NCI-H1436 treated with DMSO at 0.1 percent for 48 hours (cell line): ENCODE results near the gene TMED9.

Experiments used
- DNase-seq: peaks from one replicate; lab custom pipeline; 2025; lab: John Stamatoyannopoulos, UW

Gene TMED9

DNA sequence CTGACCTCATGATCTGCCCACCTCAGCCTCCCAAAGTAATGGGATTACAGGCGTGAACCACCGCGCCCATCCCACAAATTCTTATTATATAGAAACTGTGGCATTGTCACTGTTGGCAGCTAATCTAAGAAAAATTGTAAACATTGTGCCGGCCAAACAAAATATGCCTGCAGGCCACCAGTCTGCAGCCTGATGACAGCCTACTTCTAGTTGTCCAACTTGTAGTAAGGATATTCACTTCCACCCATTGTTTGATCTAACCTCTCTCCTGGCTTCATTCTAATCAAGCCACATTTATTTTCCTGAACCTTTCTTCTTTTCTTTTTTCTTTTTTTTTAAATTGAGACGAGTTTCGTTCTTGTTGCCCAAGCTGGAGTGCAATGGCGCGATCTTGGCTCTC, 13.7 kb upstream of the TMED9 start:
- DNase-seq = no peak

DNA sequence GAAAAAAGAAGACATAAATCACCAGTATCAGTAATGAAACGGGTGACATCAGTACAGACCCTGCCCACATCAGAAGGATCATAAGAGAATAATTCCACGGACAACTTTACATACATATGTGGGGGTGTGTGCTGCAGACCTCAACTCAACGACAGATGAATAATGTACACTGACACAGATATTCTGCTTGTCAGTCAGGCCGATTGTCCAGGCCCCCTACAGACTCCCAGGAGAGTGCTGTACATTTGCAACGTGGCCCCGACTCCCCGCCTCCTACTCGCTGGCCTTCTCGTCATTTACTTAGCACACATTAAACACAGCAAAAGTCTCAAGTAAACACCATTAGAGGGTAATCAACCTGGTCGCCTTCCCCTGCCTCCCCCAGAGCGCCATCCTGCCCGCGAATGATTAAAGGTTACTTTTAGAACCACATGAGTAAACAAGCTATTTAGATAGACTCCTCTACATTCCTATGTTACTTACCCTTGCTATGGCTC, 3.5 kb upstream of the TMED9 start:
- no peak for DNase-seq

DNA sequence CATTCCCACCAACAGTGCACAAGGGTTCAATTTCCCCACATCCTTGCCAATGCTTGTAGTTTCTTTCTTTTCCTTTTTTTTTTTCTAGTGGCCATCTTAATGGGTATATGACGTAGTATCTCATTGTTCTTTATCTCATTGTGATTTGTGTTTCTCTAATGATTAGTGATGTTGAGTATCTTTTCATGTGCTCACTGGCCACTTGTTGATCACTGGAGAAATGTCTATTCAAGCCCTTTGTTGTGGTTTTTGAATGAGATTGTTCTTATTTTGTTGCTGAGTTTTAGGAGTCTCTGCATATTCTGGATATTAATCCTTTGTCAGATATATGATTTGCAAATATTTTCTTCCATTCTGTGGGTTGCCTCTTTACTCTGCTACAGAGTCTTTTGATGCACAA, 1.6 kb upstream of the TMED9 start:
- no peak for DNase-seq

DNA sequence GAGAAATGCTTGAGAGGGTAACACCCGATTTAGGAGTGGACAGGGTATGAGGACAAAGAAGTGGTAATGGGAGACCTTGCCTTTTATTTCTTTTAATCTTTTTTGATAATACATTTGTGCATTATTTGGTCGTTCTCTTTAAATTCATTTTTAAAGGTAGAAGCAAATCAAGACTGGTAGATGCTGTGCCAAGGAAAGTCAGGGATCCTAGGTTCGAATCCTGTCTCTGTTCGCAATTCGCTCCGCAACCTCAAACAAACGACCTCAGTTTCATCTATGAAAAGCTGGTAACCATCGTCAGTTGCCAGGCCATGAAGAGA, 353 bp upstream of the TMED9 start:
- no peak for DNase-seq

DNA sequence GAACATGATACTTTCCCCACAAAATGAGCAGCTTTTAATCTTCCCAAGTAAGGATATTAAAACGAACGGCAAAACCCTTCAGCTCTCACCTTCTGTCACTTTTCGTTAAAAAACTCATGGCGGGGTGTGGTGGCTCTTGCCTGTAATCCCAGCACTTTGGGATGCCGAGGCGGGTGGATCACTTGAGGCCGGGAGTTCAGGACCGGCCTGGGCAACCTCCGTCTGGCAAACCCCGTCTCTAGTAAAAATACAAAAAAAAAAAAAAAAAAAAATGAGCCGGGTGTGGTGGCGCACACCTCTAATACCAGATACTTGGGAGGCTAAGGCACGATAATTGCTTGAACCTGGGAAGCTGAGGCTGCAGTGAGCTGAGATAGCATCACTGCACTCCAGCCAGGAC, 902 bp downstream of the TMED9 start:
- DNase-seq = no peak

DNA sequence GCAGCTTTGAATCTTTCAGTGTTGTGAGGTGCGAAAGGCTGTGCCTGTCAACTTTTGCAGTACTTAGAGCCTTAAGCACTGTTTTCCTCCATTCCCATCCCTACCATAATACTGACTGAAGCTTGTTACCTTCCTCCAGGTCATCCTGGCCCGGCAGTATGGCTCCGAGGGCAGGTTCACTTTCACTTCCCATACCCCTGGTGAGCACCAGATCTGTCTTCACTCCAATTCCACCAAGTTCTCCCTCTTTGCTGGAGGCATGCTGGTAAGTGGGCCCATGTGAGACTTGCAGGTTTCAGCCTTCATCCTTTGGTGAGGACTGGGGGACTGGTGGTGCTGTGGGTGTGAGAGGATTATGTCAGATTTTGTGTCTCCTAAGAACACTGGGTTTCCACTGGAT, 1.5 kb downstream of the TMED9 start:
- DNase-seq = no peak

DNA sequence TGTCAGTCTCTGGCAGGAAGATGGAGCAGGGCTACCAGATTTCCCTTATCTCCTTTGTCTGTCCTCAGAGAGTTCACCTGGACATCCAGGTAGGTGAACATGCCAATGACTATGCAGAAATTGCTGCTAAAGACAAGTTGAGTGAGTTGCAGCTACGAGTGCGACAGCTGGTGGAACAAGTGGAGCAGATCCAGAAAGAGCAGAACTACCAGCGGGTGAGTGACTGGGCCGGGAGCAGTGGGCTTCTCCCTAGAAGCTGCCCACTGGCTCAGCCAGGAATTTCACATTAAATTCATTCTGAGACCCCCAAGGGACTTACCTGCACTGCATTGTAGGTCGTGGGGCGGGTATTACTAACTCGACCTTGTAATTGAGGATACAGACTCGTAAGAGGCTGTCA, 2.1 kb downstream of the TMED9 start:
- no peak for DNase-seq

DNA sequence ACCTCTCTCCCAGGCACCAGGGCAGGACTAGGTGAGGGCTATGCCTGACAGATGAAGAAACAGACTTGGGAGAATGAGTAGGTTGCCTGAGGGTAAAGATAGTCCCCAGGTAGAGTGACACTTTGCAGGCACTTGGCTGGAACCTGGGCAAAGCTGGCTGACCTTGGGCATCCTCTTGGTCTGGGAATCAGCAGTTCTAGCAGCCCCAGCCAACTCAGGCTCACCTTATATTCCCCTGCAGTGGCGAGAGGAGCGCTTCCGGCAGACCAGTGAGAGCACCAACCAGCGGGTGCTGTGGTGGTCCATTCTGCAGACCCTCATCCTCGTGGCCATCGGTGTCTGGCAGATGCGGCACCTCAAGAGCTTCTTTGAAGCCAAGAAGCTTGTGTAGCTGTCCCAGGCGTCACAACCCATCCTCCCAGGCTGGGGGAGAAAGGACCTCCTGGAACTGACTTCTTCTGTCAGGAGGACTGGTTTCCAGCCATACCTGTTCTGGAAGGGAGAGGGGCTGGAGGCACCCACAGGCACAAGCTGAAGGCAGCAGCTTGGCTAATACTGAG, 3.1 kb downstream of the TMED9 start:
- DNase-seq = no peak

DNA sequence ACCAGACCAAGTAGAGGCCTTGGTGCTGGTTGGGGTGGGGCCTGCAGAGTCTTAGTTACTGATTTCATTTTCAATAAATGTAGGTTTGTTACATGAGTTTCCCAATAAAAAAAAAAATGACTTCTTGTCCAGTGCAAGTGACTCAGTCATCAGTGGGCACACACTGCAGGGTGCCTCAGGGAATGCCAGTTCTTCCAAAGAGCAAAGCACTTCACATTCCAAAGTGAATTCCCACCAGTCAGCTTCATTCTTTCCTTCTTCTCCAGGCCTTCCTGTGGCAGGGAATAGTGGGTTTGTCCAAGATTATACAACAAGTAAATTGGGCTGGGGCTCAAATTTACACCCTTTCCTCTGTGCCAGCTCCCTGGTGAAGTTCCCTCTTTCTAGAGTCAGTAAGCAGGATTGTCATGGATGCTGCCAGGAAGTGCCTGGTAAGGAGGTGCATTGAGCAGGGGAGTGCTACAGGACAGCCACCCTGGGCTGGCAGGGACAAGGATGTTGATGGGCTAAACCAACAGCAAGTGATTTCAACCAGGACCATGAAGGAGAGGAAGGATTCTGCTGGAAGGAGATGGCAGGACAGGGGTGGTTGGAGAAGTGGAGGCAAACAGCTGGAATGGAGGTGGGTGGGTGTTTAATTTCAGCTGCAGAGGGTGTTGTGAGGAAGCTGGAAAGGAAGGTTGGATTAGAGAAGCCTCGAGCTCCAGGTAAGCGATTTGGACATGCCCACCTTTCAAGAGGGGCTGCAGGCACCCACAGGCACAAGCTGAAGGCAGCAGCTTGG, 4.2 kb downstream of the TMED9 start:
- no peak for DNase-seq

DNA sequence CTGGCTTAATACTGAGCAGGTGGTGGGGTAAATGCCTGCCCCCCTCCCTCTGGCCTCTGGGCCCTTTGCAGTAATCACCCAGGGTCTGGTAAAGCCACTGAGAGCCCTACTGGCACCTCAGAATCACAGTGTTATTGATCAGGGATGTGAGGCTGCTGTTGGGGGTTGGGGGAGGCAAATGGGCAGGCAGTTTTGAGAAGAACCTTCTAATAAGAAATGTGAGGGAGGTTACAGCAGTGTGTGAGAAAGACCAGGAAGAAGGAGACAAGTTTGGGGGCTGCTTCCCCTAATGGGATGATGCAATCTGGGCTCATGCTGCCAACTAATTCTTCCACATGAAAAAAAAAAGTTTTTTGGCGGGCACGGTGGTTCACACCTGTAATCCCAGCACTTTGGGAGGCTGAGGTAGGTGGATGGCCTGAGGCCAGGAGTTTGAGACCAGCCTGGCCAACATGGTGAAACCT, 4.8 kb downstream of the TMED9 start:
- no peak for DNase-seq

DNA sequence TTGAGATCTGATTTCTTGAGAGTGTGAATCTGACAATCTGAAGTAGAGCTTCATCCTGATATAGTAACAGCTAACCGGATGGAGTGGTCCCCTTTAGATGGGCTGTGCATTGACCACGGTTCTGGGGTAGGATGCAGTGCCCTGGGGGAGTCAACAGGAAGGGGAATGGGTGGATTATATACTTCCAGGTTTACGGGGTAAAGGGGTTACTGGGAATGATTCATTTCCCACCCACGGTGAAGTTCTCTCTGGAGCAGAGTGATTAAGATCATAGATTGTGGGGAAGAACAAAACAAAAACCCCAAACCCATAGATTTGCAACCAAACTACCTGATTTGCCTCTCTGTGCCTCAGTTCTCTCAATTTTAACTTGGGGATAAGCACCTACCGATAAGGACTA, 6.5 kb downstream of the TMED9 start:
- no peak for DNase-seq

DNA sequence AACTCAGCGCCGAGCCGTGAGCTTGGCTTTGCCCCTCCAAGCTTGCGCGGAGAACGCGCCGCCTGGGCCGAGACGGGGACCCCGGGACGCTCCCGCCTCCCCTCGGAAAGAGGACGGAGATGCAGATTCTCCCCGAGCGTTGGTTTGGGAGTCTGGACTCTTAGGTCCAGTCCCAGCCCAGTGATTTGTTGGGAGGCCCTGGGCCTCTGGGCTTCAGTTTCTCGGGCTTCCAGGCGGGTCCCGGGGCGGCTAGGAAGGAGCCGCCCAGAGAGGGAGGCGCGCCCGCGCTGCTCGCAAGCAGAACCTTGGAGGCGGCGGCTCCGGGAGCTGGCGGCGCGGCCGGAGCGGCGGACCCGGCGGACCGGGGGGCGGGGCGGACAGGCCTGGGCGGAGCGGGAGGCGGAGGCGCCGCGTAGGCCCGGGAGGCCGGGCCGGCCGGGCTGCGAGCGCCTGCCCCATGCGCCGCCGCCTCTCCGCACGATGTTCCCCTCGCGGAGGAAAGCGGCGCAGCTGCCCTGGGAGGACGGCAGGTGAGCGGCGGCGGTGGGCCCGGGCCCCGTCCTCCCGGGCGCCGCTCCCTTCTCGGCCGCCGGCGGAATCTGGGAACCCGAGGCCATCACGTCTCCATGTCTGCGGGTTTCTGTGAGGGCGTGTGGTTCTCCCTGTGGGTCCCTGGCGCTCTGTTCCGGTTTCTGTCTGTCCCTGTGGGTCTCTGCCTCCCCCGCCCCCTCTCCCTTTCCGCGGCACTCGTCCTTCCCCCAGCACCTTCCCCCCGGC, 7.9 kb downstream of the TMED9 start, which contains the start of gene B4GALT7:
Gene B4GALT7 (plus strand): TSS at position 402 of the 777 bp plus-strand sequence. CDS start 79 bp downstream, at position 481.
- DNase-seq = no peak

DNA sequence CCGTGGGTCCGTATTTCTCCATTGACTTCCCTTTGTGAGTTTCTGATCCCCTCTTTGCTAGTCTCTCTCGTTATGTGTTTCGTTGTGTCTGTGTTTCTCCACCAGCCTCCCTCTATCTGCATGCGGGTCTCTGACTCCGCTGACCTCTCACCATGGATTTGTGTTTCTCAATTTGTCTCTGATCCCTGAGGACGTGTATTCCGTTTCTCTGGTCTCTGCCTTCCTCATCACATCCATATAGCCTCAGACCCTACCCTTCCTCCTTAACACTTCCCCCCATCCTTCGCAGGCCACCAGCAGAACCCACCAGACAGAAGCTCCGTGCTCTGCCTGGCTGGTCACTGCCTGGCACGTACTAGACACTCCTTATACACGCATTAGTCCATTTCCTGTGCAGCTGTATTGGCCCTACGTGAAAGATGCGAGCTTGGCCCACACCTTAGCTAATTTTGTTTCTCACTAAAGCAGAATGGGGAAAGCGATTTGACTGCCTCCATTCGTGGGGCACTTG, 8.6 kb downstream of the TMED9 start:
- DNase-seq = no peak

DNA sequence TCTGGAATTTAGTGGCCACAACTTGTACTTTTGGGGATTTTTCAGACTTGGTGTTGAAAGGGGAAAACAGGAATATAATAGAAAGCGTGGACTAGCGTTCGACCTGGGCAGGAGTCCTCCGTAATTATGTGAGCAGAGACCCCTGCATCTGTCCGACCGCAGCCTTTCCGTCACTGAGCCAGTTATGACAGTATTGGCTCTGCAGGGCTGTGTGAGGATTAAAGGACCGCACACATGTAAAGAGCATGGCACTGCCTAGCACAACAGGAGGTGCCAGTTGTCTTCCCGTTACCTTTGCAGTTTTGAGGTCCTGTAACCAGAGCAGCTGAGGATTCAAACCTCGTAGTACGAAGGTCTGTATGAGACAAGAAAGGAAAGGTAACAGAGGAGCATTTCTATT, 9.1 kb downstream of the TMED9 start:
- no peak for DNase-seq

DNA sequence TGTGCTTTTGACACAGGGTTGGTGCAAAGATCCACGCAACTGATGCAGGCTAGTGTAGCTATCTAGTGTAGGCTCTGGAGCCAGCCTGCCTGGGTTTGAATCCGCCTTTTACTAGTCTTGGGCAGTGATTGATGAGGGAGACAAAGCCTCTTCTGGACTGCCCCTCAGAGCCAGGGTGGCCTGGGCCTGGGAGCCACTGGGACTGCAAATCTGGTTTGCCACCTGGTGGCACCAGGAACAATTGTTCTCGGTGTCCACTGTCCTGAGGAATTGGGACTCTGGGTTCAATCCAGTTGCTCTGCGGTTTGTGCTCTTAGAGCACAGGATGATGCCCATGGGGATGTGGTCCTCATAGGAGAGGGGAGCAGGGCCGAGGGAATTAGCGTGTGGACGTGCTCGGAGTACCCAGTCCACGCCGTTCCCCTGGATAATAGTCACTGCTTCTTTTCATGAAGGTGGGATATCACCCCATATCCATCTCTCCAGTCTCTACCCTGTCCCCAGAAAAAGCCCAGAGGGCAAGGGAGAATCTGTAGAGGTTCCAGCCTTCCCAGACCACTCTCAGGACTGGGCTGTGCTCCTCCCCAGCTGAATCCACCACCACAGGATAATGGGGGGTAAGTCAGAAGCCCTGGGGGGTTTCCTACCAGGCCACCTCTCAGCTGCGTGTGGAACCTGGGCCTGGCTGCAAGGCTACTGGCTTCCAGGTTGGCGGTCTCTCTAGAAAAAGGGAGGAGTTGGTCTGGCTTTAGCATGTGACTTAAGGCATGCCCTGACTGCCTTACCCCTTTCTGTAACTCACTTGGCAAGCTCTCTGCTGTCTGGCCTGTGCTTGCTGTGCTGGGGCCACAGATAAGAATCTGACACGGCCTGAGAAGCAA, 9.8 kb downstream of the TMED9 start:
- no peak for DNase-seq

DNA sequence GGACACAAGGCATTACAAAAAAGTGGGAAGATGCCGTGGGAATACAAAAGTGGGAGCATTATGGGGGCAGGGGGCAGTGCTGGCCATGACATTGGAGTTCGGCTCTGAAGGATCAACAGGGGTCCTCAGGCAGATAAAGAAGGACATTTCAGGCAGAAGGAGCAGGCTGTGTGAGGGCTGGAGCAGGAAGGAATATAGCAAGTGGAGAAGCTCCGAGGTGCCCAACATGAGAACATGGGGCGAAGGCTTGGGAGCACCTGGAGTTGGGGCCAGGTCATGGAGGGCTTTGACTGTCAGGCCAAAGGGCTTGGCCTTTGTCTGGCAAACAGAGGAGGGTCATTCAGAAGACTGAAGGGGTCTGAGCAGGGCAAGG, 10.4 kb downstream of the TMED9 start:
- no peak for DNase-seq

DNA sequence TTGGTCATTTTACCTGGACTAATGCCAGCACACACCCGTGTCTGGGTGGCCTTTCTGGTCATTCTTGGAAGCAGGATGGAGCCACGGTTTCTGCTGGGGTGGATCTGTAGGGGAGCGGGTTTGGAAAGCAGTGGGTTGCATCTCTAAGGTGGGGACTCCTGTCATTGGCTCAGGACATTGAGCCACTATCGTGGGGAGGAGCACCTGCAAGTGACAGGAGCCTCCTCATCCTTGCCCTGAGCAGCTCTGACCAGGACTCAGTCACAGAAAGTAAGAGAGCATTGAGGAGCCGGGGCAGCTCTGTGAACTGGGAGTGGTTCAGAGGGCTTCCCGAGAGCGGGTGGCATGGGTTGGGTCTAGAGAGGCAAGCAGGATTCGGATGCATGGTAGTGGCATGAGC, 11.6 kb downstream of the TMED9 start:
- no peak for DNase-seq

DNA sequence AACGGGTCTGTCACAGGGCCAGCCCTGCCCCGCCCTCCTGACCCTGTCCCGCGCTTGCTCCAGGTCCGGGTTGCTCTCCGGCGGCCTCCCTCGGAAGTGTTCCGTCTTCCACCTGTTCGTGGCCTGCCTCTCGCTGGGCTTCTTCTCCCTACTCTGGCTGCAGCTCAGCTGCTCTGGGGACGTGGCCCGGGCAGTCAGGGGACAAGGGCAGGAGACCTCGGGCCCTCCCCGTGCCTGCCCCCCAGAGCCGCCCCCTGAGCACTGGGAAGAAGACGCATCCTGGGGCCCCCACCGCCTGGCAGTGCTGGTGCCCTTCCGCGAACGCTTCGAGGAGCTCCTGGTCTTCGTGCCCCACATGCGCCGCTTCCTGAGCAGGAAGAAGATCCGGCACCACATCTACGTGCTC, 12.1 kb downstream of the TMED9 start:
- DNase-seq = no peak

DNA sequence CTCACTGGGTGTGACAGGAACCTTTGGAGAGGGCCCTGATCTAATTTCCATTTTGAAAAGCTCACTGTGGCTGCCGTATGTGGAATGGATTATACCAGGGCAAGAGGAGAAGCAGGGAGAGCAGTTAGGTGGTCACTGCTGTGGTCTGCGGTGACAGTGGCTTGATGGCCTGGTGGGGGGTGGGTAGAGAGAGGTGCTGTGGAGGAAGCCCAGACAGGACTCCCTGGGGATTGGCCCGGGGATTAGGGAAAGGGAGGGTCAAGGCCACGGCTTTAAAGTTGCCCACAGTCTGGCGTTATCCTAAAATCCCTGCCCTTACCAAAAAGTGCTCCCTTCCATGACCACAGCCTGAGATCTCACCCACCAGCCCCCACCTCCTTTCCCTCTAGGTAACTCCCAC, 12.7 kb downstream of the TMED9 start:
- DNase-seq = no peak

DNA sequence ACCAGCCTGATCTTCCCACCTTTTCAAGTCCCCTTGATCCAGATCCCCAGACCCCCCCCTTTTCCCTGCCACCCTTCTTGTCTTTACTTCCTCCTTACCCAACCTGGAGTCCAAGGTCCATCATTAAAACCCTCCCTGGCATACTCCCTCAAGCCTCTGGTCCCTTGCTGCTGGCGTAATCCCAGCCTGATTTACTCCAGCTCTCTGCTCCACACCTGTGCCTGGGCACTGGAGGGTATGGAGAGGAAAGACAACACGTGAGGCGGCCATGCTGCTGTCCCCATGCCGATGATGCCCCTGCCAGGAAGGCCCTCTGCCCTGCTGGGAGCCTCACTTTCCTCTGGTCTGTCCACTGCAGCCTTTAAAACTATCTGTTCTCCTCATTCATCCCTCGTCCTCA, 13.1 kb downstream of the TMED9 start:
- no peak for DNase-seq

DNA sequence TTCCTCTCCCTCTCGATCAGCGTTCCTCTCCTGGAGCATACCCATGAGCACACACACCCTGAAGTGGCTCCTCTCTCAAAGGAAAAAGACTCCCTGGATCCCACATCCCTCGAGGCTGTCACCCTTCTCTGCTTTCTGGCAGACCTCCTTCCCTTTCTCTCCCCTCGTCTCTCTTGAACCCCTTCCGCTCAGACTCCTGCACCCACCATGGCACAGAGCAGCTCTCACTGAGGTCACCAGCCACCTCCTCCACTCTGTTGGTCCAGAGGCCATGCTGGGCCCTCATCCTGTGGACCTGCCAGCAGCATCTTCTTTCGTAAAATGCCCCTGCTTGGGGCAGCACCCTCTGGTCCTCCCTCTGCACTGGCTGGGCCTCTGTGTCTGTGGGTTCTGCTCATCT, 13.7 kb downstream of the TMED9 start:
- DNase-seq = no peak
